Nephron progenitor cell (in vitro differentiated cells): ENCODE results near the gene TTI1.

ENCODE experiments used
- DNase-seq: peaks from one replicate; pipeline ENCODE4 v3.0.0; 2021
- H3K27ac Mint-ChIP-seq: 2 replicates; pipeline ENCODE4 v1.8.0; 2021; ENCODE audit warnings: mild to moderate bottlenecking, moderate library complexity, mixed read lengths
- H3K27me3 Mint-ChIP-seq: 2 replicates; pipeline ENCODE4 v1.8.0; 2021; ENCODE audit warnings: mild to moderate bottlenecking, low read depth, mixed read lengths; ENCODE audit not compliant: poor library complexity
- H3K36me3 Mint-ChIP-seq: 2 replicates; pipeline ENCODE4 v1.8.0; 2021; ENCODE audit warnings: low read depth, mixed read lengths
- H3K4me1 Mint-ChIP-seq: 2 replicates; pipeline ENCODE4 v1.8.0; 2021; ENCODE audit warnings: mixed read lengths
- H3K4me3 Mint-ChIP-seq: 2 replicates; pipeline ENCODE4 v1.8.0; 2021; ENCODE audit warnings: mild to moderate bottlenecking, moderate library complexity, mixed read lengths
- H3K9me3 Mint-ChIP-seq: 2 replicates; pipeline ENCODE4 v1.8.0; 2021; ENCODE audit warnings: mild to moderate bottlenecking, moderate library complexity, mixed read lengths
- CTCF ChIP-seq: fragments of 200-600 bp; sonication (generic); IDR thresholded peaks from 2 replicates; pipeline ENCODE4 v1.5.0; 2021; ENCODE audit warnings: antibody characterized with exemption

Gene TTI1

GRCh38 chr20:38043512-38044300 is 10.4 kb upstream of the TTI1 start:
- H3K27ac Mint-ChIP-seq: peak overlapping the region; percentile 85
- no peak for TF ChIP-seq CTCF
- no peaks in the 10 kb centered on the region for H3K27me3 Mint-ChIP-seq
- H3K36me3 Mint-ChIP-seq: peaks cover 44% of the 10 kb centered on the region
- DNase-seq: no peak
- H3K4me3 Mint-ChIP-seq: no peak overlapping the region
- H3K9me3 Mint-ChIP-seq: no peaks in the 10 kb centered on the region
- peaks cover 27% of the 10 kb centered on the region for H3K4me1 Mint-ChIP-seq

- Mint-ChIP-seq H3K36me3 (peaks cover 71% of the 10 kb centered on the region), H3K27ac (no peak overlapping the region)
Measured at GRCh38 chr20:38040276-38040675, 7.0 kb upstream of the TTI1 start.

GRCh38 chr20:38036366-38036765 is 3.1 kb upstream of the TTI1 start:
- Mint-ChIP-seq H3K4me1 (peaks cover 34% of the 10 kb centered on the region), H3K36me3 (peaks cover 59% of the 10 kb centered on the region), H3K27me3 (no peaks in the 10 kb centered on the region), H3K4me3 (no peak overlapping the region), H3K9me3 (peaks cover 2% of the 10 kb centered on the region), H3K27ac (no peak overlapping the region)
- TF ChIP-seq CTCF: no peak
- DNase-seq: no peak

More at GRCh38 chr20:38040276-38040675, 7.0 kb upstream of the TTI1 start:
- Mint-ChIP-seq H3K4me1 (peaks cover 21% of the 10 kb centered on the region), H3K27me3 (no peaks in the 10 kb centered on the region), H3K4me3 (no peak overlapping the region), H3K9me3 (no peaks in the 10 kb centered on the region)
- no peak for TF ChIP-seq CTCF
- DNase-seq: no peak

GRCh38 chr20:38034961-38035360 is 1.7 kb upstream of the TTI1 start:
- Mint-ChIP-seq H3K27ac (peak overlapping the region; percentile 99), H3K27me3 (no peaks in the 10 kb centered on the region), H3K4me1 (peaks cover 34% of the 10 kb centered on the region), H3K36me3 (peaks cover 58% of the 10 kb centered on the region), H3K9me3 (peaks cover 13% of the 10 kb centered on the region), H3K4me3 (peak overlapping the region; percentile 92)
- no peak for DNase-seq
- TF ChIP-seq CTCF: no peak

- H3K9me3 Mint-ChIP-seq: peaks cover 21% of the 10 kb centered on the region
Measured at GRCh38 chr20:38034108-38034649, 923 bp upstream of the TTI1 start.

More at GRCh38 chr20:38034108-38034649, 923 bp upstream of the TTI1 start:
- Mint-ChIP-seq H3K36me3 (peaks cover 64% of the 10 kb centered on the region), H3K4me3 (peak overlapping the region; percentile 92), H3K27ac (peak overlapping the region; percentile 99), H3K27me3 (no peaks in the 10 kb centered on the region), H3K4me1 (peaks cover 34% of the 10 kb centered on the region)
- no peak for TF ChIP-seq CTCF
- no peak for DNase-seq
